PC-9 (cell line): Measurements from ENCODE around the gene AKT1S1.

Experiments used
- CTCF ChIP-seq: fragments of 200-600 bp; sonication (generic); conservative IDR thresholded peaks from 2 replicates; pipeline ENCODE4 v1.6.1; 2017; ENCODE audit warnings: mixed run types, antibody characterized with exemption, mild to moderate bottlenecking, moderate library complexity
- EZH2 ChIP-seq: fragments of 200-600 bp; sonication (generic); IDR thresholded peaks from 2 replicates; pipeline ENCODE4 v1.8.0; 2017; ENCODE audit warnings: antibody characterized with exemption, low read depth

- no peak for TF ChIP-seq CTCF
- no peak for TF ChIP-seq EZH2
Observed at GRCh38 chr19:49839713-49840112, 37.4 kb downstream of the AKT1S1 start.
